Measurements from ENCODE around the gene CAMSAP1.
"Not testable (repeated sequence)": the region's sequence is repeated elsewhere in the genome, so short reads cannot be mapped to it uniquely, and the experiment has no call there.

CAMSAP1 gene

DNA sequence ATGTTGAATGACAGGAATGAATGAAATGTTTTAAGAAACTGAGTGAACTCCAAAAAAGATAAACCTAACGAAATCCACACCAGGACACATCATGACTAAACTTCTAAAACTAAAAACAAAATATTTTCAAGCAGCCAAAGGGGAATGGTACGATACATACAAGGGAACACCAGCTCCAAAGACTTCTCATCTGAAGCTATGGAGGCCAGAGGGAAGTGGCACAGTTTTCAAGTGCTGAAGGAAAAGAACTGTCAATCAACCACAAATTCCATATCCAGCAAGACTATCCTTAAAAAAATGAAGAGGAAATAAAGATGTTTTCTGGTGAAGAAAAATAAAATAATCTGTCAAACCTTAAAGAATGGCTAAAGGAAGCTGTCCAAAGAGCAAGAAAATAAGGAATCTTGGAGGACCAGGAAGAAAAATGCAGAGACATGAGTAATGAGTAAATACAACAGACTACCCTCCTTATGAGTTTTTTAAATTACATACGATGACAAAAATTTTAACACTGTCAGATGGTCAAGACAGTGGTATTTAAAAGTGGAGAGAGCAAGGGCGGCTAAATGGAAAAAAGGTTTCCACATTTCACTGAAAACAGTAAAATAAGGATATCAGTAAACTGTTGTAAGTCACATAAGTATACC lies 12.0 kb downstream of the CAMSAP1 start:
- no peak for FAIRE-seq

DNA sequence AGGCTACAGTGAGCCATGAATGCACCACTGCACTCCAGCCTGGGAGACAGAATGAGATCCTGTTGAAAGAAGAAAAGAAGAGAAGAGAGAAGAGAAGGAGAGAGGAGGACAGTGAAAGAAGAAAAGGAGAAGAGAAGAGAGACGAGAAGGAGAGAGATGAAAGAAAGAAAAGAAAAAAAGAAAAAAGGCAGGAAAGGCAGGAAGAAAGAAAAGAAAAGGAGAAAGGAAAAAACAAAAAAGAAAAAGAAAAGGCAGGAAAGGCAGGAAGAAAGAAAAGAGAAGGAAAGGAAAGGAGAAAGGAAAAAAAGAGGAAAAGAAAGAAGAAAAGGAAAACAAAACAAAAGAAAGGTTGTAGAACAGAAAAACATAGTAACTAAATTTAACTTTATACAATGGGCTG lies 14.2 kb downstream of the CAMSAP1 start:
- FAIRE-seq: no peak

DNA sequence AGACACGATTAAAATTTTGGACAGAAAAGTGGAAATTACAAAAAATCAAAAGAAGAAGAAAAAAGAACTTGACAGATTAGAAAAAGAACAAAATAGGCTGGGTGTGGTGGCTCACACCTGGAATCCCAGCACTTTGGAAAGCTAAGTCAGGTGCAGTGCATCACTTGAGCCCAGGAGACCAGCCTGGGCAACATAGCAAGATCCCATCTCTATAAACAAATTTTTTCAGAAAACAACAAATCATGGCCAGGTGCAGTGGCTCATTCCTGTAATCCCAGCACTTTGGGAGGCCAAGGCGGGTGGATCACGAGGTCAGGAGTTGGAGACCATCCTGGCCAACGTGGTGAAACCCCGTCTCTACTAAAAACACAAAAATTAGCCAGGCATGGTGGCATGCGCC lies 15.0 kb downstream of the CAMSAP1 start:
- not testable (repeated sequence) for FAIRE-seq

DNA sequence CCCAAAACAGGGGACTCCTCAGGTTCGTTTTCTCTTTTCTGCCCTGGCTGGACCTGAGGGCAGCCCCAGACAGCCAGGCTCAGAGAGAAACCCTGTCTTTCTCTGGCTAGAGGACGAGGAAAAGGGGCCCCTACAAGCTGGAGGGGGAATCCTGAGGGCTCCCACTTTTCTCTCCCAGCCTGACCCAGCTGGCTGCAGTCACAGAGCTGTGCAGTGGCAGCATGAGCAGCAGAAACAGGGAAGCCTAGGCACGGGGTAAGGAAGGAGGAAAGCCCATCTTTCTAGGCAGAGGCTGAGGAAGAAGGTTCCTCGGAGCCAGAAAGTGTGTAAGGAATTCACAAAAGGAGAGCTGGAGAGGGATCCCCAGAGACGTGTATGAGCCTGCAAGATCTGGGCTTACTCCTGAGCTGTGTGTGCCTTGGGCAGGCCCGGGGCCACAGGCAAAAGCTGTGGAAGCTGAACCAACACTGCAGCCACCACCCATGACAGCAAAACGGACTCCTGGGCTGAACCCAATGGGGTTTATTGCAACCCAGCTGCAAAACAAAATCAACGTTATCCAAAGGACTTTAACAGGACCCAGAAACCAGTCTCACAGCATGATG lies 16.2 kb downstream of the CAMSAP1 start:
- FAIRE-seq: no peak

DNA sequence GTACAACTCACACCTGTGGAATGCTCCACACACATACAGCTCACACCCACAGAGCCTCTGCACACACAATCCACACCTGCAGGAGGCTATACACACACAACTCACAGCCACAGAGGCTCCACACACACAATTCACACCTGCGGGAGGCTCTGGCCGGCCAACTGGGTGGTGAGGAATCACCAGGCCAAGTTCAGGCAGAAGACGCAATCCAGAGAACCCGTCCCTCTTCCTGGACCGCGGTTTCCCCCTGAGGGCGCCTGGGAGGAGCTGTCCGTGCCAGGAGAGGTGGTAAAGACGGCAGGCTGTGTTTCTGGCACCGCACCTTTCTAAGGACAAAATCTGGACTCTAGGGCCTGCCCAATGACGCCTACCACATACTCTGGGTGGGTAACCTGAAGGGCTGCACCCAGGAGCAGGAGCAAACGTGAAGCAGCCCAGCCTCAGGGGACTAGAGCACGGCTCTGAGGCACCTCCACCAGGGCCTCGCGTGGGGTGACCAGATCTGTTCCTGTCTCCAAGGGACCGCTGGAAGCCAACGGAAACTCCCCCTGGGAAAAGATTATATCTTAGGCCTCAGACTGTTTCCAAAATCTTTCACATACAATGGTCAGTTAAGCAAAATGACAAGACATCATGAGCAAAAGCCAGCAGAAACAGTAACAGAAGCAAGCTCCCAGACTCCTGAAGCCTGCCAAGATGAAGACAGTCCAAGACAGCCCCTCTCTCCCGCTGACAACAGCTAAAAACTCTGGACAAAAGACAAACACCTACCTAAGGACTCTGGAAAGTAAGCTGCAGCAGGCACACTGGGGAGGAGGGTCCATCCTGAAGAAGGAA lies 16.9 kb downstream of the CAMSAP1 start:
- FAIRE-seq: no peak

DNA sequence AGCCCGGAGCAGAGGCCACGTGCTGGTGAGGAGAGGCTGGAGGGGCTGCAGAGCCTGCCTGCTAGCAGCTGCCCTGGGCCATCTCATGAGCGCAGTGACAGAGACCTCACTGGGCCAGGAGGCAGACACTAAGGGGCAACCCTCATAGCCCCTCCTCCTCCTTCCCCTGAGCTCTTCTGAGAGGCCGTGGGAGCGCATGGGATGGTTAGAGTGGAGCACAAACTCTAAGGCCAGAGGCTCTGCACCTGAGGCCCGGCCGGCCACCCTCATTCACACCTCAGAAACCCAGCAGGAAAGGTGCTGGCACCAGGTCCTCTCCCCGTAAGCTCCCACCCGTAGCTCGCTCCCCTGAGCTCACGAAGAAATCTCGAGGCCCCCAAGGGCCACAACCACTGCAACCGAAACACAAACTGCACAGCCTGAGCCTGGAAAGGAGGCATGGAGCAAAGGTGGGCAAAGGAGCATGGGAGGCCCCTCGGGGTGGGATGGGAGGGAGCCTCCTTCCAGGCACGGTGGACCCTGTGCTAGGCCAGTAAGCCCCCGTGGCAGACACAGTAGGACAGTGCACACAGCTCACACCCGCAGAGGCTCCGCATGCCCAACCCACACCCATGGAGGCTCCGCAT lies 17.7 kb downstream of the CAMSAP1 start:
- FAIRE-seq: no peak

DNA sequence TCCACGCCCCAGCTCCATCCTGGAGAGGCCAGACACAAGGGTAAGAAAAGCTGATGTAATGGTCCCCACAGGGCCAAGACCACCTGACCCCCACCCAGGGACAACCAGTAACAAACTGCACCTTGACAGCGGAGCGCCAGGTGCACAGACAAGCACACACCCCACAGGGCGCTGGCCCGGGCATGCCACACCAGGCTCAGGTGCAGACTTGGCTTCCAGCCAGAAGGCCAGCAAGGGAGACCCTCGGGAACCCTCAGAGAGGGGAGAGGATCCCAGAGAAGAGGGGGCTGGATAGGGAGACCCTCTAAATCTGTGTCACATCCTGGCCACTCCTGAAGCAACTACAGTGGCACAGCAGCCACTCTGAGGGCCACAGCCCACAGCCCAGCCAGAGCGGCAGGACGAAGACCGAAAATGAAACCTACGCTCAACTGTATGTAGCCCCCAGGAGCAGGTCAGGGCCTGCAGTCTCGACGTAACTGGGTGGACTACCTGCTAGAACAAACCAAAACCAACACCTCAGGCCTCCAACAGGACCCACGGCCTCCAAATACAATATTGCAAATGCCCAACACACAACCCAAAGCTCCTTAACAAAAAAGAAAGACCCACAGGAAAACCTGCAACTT lies 18.5 kb downstream of the CAMSAP1 start:
- FAIRE-seq: no peak

DNA sequence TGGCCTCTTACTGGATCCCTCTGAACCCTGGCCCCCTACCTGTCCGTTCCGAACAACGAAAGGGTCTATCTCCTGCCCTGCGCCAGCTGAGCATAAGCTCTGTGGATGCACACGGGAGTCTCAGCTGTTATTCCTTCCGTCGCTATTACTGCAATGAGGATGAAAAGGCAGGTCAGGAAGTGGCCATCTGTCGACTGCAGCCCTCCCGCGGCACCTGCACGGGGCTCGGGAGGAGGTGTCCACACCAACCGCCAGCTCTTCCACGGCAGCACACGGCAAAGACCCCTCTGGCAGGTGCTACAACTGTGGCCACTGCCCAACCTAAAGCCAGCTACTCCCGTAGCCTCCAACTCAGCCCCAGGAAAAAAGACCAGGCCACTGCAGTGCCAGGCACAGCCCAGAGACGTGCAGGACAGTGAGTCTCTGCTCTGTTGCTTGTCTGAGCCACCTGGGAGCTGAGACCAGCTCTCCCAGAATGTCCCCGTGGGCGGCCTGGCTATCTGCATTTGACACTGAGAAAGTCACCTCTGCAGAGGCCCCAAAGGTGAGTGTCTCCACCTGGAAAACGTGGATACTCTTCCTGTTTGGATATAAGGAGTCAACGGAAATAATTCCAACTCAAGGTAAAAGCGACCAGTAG lies 19.1 kb downstream of the CAMSAP1 start:
- FAIRE-seq: no peak

DNA sequence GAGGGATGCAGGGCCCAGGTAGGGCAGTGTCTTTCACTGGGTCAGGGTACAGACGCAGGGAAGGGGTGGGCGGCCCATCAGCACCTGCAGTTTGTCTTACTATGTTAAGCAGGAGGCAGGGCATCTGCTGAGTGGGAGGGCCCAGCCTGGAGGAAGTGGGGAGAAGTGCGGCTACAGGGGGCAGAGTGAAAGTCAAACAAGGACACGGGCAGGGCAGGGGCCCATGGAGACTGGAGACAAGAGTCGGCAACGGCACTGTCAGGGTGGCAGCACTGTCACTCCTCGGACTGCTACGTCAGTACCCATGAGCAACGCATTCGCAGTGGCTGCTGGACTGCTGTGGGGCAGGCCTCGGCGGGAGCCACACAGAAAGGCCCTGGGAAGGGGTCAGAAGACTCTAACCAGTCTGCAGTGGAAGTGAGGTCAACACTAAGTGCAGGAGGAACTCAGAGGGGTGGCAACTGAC lies 19.7 kb downstream of the CAMSAP1 start:
- no peak for FAIRE-seq

DNA sequence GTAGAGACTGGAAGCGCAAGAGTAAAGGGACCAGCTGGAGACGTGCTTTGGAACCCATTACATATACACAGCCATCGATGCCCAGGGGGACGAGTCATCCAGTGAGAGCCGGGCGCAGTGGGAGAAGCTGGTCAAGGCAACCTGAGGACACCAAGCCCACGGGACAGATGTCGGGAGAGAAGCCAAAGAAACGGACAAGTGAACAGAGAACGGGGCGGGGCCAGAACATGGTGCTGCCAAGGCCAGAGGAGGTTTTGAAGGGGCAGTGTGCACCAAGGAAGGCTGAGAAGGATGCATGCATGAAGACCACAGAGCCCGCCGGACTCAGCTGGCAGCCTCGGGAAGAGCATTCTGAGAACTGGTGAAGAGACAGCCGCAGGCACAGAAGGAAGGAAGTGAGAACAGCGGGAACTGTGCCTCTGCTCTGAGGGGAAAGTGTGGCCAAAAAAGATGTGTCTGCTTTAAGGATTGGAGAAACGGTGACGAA lies 20.3 kb downstream of the CAMSAP1 start:
- no peak for FAIRE-seq

DNA sequence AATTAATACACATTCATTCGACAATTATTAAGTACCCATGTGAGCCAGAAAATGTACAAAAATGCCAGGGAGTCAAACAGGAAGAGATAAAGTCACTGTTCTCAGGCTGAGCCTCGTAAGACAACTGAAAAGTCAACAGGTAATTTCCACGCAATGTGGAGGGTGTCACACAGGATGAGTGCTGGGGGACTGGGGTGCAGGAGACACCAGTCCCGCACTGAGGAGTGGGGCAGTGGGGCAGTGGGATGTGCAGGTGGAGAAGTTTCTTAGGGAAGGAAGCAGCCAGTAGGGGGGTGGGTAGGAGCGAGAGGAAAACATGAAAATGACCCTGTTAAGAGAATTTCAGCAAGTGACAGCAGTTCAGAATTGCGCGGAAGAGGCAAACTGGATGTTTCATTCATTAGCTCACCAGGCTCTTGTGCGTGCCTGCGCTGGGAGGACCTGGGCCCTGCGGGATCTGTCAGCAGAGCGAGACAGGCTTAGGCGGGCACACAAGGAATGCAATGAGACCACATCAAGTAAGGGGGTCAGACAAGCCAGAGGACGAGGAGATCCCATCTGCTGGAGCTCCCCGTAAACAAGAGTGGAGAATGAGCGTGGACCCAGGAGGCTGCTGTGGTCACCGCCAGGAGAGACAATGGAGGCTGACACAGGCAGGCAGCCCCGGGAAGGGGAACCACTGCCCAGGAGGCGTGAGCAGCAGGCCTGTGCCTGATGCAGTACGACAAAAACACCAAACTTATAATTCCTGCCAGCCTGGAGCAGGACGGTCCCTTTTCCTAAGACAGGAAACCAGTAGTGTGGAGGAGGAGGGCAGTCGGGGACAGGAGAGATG lies 21.0 kb downstream of the CAMSAP1 start:
- FAIRE-seq: no peak

DNA sequence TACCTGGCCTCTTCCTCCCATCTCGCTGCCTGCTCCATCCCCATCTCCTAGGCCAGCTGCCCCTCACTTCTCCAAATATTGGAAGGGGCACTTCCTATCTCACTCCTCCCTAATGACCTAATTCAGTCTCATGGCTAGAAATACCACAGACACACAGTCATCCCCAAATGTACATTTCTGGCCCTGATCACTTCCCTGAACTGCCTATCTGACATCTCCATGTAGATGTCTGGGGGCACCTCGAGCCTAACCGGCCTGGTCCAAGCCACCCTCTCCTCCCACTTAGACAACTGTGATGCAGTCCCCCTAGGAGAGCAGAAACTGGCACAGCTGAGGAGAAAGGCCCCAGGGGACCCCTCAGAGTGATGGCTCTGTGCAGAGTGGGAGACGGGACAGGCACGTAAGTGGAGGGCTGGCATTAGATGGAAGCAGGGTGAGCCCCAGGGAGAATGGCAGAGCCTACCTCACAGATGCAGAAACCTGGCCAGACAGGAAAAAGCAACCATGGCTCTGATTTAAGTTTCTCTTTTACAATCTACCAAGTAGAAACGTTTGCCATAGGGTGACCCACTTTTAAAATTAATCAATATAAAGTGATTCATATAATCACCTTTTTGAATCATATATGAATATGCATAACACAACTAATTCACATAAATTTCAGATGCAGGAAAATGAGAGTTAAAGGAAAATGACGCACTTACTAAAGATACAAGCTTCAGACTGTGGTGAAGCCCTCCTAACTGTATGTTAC lies 22.1 kb downstream of the CAMSAP1 start:
- FAIRE-seq: no peak

DNA sequence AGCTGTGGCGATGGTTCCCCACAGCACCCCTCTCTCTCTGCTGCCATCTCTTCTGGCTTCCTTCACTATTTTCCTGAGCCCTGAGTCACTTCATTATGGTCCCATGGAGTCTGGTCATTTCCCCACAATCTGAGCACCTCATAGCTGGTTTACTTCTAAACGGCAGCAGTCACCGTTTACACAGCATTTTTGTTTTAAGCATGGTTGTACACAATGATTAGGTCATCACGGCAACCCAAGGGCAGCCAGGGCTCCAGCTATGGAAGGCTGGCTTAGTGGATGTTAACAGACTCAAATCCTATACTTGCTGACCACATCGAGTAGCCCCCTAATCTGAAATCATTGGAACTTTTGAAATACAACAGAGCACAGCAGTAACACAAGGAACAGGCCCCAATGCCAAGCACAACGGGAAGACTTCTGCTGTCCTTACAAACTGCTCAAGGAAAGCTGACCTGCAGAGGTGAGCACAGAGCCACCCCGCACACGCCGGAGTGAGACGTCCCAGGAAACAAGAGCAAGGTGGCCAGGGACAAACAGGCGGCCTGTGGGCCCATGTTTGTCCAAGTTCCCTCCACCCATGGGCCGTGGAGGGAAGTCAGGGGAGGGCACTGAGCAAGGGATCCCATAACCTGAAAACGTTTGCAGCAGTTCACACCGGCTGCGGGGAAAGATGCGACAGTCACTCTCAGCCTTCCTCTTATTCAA lies 22.9 kb downstream of the CAMSAP1 start:
- no peak for FAIRE-seq

DNA sequence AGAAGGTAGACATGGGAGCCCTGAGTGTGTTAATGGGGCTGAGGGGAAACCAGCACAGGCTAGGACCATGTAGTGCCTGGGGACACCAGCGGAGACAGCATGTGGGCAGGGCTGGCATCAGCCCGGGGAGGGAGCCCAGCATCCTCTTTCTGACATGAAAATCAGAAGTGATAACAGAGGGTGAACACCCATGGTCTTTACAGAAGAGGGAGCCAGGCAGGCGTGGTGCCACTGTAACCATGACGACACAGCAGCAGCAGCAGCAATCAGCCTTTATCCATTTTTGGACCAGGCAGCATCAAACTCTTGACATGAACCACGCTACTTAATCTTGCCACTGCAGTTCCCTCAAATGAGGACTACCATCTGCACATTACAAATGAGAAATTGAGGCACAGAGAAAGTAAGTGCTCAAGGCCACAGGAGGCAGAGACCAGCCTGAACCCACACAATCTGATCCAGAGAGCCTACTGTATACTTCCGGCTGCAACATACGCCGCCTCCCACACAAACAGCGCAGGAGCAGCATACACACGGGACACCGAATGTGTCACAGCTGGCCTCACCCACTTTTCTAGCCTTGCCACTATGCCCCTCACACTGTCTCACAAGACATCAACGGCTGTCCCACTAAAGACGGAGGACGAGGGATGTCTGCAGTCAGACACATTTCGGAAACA lies 23.8 kb downstream of the CAMSAP1 start:
- FAIRE-seq: no peak

DNA sequence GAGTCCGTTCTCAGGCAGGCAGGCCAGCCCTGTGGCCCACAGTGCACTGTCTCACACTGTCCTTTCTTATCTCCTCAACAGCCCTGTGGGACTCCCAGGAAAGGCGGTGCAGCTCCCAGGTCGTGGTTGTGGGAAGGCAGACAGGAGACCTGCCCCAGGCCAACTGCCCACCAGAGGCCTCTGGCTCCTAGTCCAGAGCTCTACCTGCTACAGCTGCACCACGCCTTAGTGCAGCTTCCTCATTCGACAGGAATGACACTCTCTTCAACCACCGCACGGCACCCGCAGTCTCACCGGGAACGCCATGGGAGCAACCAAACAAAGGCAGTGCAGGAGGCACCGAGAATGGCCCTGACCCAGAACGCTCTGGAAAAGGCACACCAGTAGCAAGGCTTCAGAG lies 25.3 kb downstream of the CAMSAP1 start:
- FAIRE-seq: no peak

DNA sequence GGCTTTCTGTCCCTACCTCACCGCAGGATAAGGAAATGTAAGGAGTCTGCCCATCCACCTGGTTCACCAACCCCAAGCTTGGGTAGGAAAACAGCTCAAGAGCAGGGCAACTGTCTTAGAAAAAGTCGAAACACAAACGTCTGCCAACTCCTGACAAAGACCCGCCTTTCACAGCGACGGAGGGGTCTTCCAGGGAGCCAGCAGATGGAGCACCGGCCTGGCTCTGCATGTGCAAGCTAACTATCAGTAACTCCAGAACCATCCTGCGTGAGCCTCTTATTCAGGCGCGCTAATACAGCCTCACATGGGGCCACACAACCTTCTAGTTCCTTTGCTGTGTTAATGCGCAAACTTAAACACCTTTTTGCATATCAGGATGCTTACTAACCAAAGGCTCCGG lies 26.9 kb downstream of the CAMSAP1 start:
- FAIRE-seq: no peak

DNA sequence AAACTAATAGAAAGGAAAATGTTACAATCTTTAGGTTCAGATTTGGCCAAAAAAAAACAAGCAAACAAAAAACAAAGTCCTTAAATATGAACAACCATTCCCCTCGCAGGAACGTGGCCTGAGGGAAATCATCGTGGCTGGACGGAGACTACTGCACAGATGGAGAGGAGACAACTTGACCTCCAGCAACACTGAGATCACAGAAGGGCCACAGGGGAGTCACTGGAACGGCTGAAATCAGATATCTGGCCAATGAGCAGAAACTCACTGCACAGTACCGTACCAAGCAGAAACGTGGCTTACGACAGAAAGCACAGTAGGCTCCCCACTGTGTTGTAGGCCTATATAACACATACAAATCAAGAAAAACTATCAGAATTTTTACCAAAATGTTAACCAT lies 27.7 kb downstream of the CAMSAP1 start:
- FAIRE-seq: no peak

DNA sequence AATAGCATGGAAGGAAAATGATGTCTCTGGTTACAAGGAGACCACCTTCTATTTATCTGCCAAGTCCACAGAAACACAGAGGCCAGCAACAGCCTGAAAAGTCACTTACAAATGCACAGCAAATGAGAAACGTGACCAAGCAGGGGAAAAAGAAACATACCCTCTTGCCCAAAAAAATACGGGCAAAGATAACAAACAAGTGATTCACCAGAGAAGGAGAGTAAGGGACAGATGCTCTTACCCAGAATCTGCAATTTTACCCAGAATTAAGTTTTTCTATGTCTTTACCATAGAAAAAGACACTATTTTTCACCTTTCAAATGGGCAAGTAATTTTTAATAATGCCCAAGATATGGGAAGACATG lies 28.1 kb downstream of the CAMSAP1 start:
- no peak for FAIRE-seq

DNA sequence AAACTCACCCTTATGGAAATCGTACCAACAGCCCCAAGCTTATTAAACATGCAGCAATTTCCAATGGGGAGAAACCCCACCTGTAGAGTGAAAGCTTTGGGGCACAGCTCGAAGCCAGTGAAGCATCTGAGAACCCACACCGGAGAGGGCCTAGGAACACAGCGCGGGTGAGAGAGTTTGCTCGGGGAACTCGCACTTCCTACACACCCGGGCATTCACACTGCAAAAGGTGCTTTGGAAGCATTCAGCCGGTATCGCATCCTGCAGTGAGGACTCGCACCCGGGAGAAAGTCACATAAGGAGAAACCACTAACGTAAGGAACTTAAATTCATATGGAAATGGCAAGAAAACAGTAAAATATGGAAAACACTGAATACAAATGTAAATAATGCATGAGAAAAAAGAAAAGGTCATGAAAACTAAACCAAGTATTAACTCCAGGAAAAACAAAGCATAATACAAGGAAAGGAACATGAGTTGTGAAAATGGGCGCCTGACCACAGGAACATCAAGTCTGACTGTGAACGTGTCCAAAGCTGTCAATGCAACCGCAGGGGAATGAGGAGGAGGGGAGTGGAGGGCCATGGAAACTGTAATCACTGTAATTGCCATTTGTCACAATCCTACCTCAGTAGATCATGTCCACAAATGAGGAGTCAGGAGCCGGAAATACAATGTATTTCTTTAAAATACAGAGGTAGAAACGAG lies 28.7 kb downstream of the CAMSAP1 start:
- FAIRE-seq: no peak
